Activated CD4-positive, CD25-positive, alpha-beta regulatory T cell (primary cell): ENCODE measurements around the gene RNF44.
A peak's percentile ranks its signal among the peaks of the same experiment; 100 is the strongest.

ENCODE experiments used
- DNase-seq, 4 experiments: peaks; one replicate each; lab custom pipeline; 2025; lab: John Stamatoyannopoulos, UW

Gene RNF44

GRCh38 chr5:176536902-176537553, at the start of gene RNF44:
RNF44 (minus strand) TSS chr5:176537402; CDS start chr5:176532472, 4,930 bp downstream.
- DNase-seq = peak; percentile 91 to 99 (median 96)

- DNase-seq = no peak
Measured at GRCh38 chr5:176583076-176583475, 45.9 kb upstream of the RNF44 start.

GRCh38 chr5:176581361-176581760, 44.2 kb upstream of the RNF44 start:
- no peak for DNase-seq

GRCh38 chr5:176579323-176579722, 42.1 kb upstream of the RNF44 start:
- no peak for DNase-seq

GRCh38 chr5:176578391-176578808, 41.2 kb upstream of the RNF44 start:
- peak in 1 of 4 experiments; percentile 14 for DNase-seq

- DNase-seq = no peak
Measured at GRCh38 chr5:176577312-176578176, 40.3 kb upstream of the RNF44 start.

GRCh38 chr5:176575488-176576422, 38.6 kb upstream of the RNF44 start:
- DNase-seq = no peak

GRCh38 chr5:176575066-176575465, 37.9 kb upstream of the RNF44 start:
- no peak for DNase-seq

GRCh38 chr5:176574297-176574591, 37.0 kb upstream of the RNF44 start:
- DNase-seq = no peak

- DNase-seq = peak; percentile 58 to 79 (median 68)
Measured at GRCh38 chr5:176573564-176574296, 36.5 kb upstream of the RNF44 start.

- DNase-seq = no peak
Measured at GRCh38 chr5:176570044-176570443, 32.8 kb upstream of the RNF44 start.

GRCh38 chr5:176568657-176569056, 31.5 kb upstream of the RNF44 start:
- DNase-seq = no peak

- DNase-seq = no peak
Measured at GRCh38 chr5:176565760-176566288, 28.6 kb upstream of the RNF44 start.

- no peak for DNase-seq
Measured at GRCh38 chr5:176564002-176564401, 26.8 kb upstream of the RNF44 start.

- no peak for DNase-seq
Measured at GRCh38 chr5:176562189-176562588, 25.0 kb upstream of the RNF44 start.

- no peak for DNase-seq
Measured at GRCh38 chr5:176561259-176561658, 24.1 kb upstream of the RNF44 start.

GRCh38 chr5:176560364-176560763, 23.2 kb upstream of the RNF44 start:
- no peak for DNase-seq

- no peak for DNase-seq
Measured at GRCh38 chr5:176559683-176560082, 22.5 kb upstream of the RNF44 start.

GRCh38 chr5:176557846-176558245, 20.6 kb upstream of the RNF44 start:
- DNase-seq = no peak

- DNase-seq = no peak
Measured at GRCh38 chr5:176553260-176554085, 16.3 kb upstream of the RNF44 start.
